ENCODE data around the gene ZNF646.

The ZNF646 gene

DNA sequence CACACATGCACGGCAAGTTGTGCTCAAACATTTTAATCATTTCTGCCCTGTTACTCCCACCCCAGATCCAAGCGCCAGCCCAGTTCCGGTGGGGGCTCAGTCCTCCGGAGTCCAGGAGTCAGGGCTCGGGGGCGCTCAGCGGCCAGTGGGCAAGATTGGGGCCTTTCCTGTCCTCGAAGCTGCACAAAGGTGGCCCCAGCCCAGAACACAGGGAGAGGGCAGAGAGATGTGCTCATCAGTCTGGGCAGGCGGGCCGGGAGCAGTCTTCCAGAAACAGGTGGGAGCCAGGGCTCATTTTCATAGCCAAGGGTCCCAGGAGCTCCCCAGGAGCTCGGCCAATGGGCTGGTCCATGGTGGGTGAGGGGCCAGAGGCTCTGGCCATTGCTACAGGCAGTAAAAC, 57.2 kb downstream of the ZNF646 start:
- Histone ChIP-seq H3K9me3 (ENCODE audit: severe bottlenecking) (no peaks in the 10 kb centered on the region), H3K4me3 (ENCODE audit: low read depth, low read length) (no peak overlapping the region), H3K27ac (no peak overlapping the region), H3K27me3 (ENCODE audit: insufficient read depth, low read depth, severe bottlenecking) (no peaks in the 10 kb centered on the region), H3K36me3 (peaks cover 49% of the 10 kb centered on the region)
- TF ChIP-seq, protein P1, sequence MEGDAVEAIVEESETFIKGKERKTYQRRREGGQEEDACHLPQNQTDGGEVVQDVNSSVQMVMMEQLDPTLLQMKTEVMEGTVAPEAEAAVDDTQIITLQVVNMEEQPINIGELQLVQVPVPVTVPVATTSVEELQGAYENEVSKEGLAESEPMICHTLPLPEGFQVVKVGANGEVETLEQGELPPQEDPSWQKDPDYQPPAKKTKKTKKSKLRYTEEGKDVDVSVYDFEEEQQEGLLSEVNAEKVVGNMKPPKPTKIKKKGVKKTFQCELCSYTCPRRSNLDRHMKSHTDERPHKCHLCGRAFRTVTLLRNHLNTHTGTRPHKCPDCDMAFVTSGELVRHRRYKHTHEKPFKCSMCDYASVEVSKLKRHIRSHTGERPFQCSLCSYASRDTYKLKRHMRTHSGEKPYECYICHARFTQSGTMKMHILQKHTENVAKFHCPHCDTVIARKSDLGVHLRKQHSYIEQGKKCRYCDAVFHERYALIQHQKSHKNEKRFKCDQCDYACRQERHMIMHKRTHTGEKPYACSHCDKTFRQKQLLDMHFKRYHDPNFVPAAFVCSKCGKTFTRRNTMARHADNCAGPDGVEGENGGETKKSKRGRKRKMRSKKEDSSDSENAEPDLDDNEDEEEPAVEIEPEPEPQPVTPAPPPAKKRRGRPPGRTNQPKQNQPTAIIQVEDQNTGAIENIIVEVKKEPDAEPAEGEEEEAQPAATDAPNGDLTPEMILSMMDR (IDR thresholded peaks at IDR 0.05; ENCODE audit: low read depth, low read length) = no peak
- no peak for DNase-seq

GRCh38 chr16:31131841-31132271, 57.6 kb downstream of the ZNF646 start:
- Histone ChIP-seq H3K27ac (no peak overlapping the region), H3K36me3 (peaks cover 48% of the 10 kb centered on the region)

GRCh38 chr16:31132303-31132979, 58.2 kb downstream of the ZNF646 start:
- no peak for DNase-seq
- Histone ChIP-seq H3K27me3 (ENCODE audit: insufficient read depth, low read depth, severe bottlenecking) (no peaks in the 10 kb centered on the region), H3K9me3 (ENCODE audit: severe bottlenecking) (no peaks in the 10 kb centered on the region), H3K4me3 (ENCODE audit: low read depth, low read length) (no peak overlapping the region), H3K27ac (no peak overlapping the region), H3K36me3 (peaks cover 43% of the 10 kb centered on the region)
- TF ChIP-seq, protein P1 (IDR thresholded peaks at IDR 0.05; ENCODE audit: low read depth, low read length) = no peak

More at GRCh38 chr16:31131841-31132271, 57.6 kb downstream of the ZNF646 start:
- Histone ChIP-seq H3K9me3 (ENCODE audit: severe bottlenecking) (no peaks in the 10 kb centered on the region), H3K27me3 (ENCODE audit: insufficient read depth, low read depth, severe bottlenecking) (no peaks in the 10 kb centered on the region), H3K4me3 (ENCODE audit: low read depth, low read length) (no peak overlapping the region)
- TF ChIP-seq, protein P1 (IDR thresholded peaks at IDR 0.05; ENCODE audit: low read depth, low read length) = no peak
- no peak for DNase-seq

GRCh38 chr16:31133046-31133501, 58.9 kb downstream of the ZNF646 start:
- Histone ChIP-seq H3K4me3 (ENCODE audit: low read depth, low read length) (no peak overlapping the region), H3K27me3 (ENCODE audit: insufficient read depth, low read depth, severe bottlenecking) (no peaks in the 10 kb centered on the region), H3K9me3 (ENCODE audit: severe bottlenecking) (no peaks in the 10 kb centered on the region), H3K36me3 (peaks cover 39% of the 10 kb centered on the region), H3K27ac (no peak overlapping the region)
- DNase-seq = no peak
- TF ChIP-seq, protein P1 (IDR thresholded peaks at IDR 0.05; ENCODE audit: low read depth, low read length) = no peak
